ENCODE data around the gene FAM43B. TPM values are rescaled to one million over a fixed set of nuclear protein-coding genes. Genes with fewer than 3 reads are reported as not detected.

FAM43B gene
- total and polyA plus RNA-seq, 3 donors from 2014 or later = 0.66 to 1.3 (median 1.1) TPM

- Histone ChIP-seq H3K27me3 (no peaks in the 10 kb centered on the region), H3K36me3 (ENCODE audit: low read depth, missing control alignments) (no peaks in the 10 kb centered on the region), H3K9me3 (no peaks in the 10 kb centered on the region), H3K27ac (no peak overlapping the region), H3K4me1 (no peaks in the 10 kb centered on the region), H3K4me3 (no peak overlapping the region)
- intact Hi-C loops (cut with DNase I; ENCODE audit: low total_unique reads) = no loop called here
- TF ChIP-seq POLR2A (IDR thresholded peaks at IDR 0.05) = no peak
- no peak for TF ChIP-seq CTCF (IDR thresholded peaks at IDR 0.05)
- 83 to 85% methylated on average over 3 of the region's 3 CpGs for WGBS, 2 donors
- no peak for DNase-seq
Observed at GRCh38 chr1:20578062-20578461, 25.7 kb downstream of the FAM43B start.

GRCh38 chr1:20578721-20579395 is 26.5 kb downstream of the FAM43B start:
- Histone ChIP-seq H3K27me3 (no peaks in the 10 kb centered on the region), H3K4me1 (no peaks in the 10 kb centered on the region), H3K36me3 (ENCODE audit: low read depth, missing control alignments) (no peaks in the 10 kb centered on the region), H3K9me3 (no peaks in the 10 kb centered on the region), H3K4me3 (no peak overlapping the region), H3K27ac (no peak overlapping the region)
- intact Hi-C loops (cut with DNase I; ENCODE audit: low total_unique reads) = no loop called here
- TF ChIP-seq POLR2A (IDR thresholded peaks at IDR 0.05) (no peak), CTCF (IDR thresholded peaks at IDR 0.05) (no peak)
- no peak for DNase-seq
- WGBS, 2 donors = 80 to 81% methylated on average over 13 of the region's 13 CpGs

- Histone ChIP-seq H3K36me3 (ENCODE audit: low read depth, missing control alignments) (no peaks in the 10 kb centered on the region), H3K4me3 (no peak overlapping the region), H3K4me1 (peaks cover 3% of the 10 kb centered on the region), H3K27ac (no peak overlapping the region), H3K9me3 (no peaks in the 10 kb centered on the region), H3K27me3 (no peaks in the 10 kb centered on the region)
- TF ChIP-seq CTCF (IDR thresholded peaks at IDR 0.05) = no peak
- TF ChIP-seq POLR2A (IDR thresholded peaks at IDR 0.05) = no peak
- DNase-seq = no peak
- WGBS, 2 donors = 74 to 86% methylated on average over 2 of the region's 2 CpGs
- intact Hi-C loops (cut with DNase I; ENCODE audit: low total_unique reads) = no loop called here
Observed at GRCh38 chr1:20584890-20585289, 32.5 kb downstream of the FAM43B start.

GRCh38 chr1:20586953-20587660 is 34.7 kb downstream of the FAM43B start:
- peaks cover 4% of the 10 kb centered on the region for H3K4me1 ChIP-seq
- intact Hi-C loops (cut with DNase I; ENCODE audit: low total_unique reads) = no loop called here
- H3K4me3 ChIP-seq = no peak overlapping the region
- H3K9me3 ChIP-seq = no peaks in the 10 kb centered on the region
- no peak overlapping the region for H3K27ac ChIP-seq
- no peak for DNase-seq
- H3K27me3 ChIP-seq = no peaks in the 10 kb centered on the region
- 76 to 87% methylated on average over 6 to 8 of the region's 10 CpGs for WGBS, 2 donors
- H3K36me3 ChIP-seq (ENCODE audit: low read depth, missing control alignments) = no peaks in the 10 kb centered on the region
- TF ChIP-seq CTCF (IDR thresholded peaks at IDR 0.05) (no peak), POLR2A (IDR thresholded peaks at IDR 0.05) (no peak)
